A673 (cell line): ENCODE measurements around the gene HNRNPUL1.
"Not testable (repeated sequence)": the region's sequence is repeated elsewhere in the genome, so short reads cannot be mapped to it uniquely, and the experiment has no call there.

Experiments
- CTCF ChIP-seq: fragments of 300-800, 200-600 bp; sonication (generic); conservative IDR thresholded peaks from 2 replicates; pipeline ENCODE4 v1.5.1; 2017; ENCODE audit warnings: low read depth, mild to moderate bottlenecking, antibody characterized with exemption, low read length, moderate library complexity, mixed read lengths
- EZH2 ChIP-seq: fragments of 200-600 bp; sonication (generic); IDR thresholded peaks from 2 replicates; pipeline ENCODE4 v1.6.1; 2017; ENCODE audit warnings: borderline replicate concordance, low read depth, mild to moderate bottlenecking, mixed read lengths, antibody characterized with exemption, low read length; ENCODE audit not compliant: poor library complexity, severe bottlenecking

GRCh38 chr19:41289814-41290213, 25.6 kb downstream of the HNRNPUL1 start:
- TF ChIP-seq CTCF, EZH2: not testable (repeated sequence)
